GM11168 (cell line): ENCODE results near the gene PEX1.
"Not testable (repeated sequence)": the region's sequence is repeated elsewhere in the genome, so short reads cannot be mapped to it uniquely, and the experiment has no call there.

Source experiments
- in situ Hi-C: fragments of 300-500 bp; cut with MboI; formaldehyde crosslinking; loops from one replicate; pipeline ENCODE4 v1.12.0; 2022; ENCODE audit warnings: low sequenced_read_pairs; ENCODE audit not compliant: unreplicated experiment

Gene PEX1

DNA sequence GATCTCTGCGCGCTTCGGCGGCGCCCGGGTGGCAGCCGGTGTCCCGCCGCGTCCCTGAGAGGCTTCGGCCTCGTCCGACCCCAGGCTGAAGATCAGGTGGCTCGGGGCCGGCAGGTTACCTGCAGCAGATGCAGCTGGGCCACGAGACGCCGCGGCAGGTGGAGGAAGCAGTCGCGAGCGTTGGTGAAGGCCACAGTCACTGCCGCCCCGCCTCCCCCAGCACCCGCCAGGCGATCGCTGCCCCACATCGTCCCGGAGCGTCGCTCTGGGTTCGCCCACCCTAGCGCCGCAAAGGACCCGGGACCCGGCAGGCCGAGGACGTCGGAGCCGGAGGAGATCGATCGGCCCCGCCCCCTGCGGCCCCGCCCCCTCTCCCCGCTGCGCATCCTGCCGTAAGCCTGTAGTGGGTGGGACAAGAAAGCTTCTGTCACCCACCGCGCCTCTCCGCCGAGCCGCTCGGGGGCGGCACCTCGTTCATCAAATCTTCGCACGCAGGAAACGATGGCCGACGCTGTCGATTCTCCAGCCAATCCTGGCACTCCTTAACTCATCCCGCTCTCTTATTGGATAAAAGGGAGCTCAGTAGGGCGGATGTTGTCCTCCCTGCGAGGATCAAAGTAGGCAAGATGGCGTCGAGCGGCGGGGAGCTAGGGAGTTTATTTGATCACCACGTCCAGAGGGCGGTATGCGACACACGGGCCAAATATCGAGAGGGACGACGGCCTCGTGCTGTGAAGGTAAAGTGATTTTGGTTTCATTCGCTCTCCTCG, at the start of gene PEX1, which contains the start of gene RBM48:
Gene PEX1 (minus strand): TSS at position 333 of the 770 bp plus-strand sequence. CDS start 85 bp downstream, at position 248.
Gene RBM48 (plus strand): TSS at position 608 of the 770 bp plus-strand sequence. CDS start 19 bp downstream, at position 627.
- in situ Hi-C loops, result no loop called here

DNA sequence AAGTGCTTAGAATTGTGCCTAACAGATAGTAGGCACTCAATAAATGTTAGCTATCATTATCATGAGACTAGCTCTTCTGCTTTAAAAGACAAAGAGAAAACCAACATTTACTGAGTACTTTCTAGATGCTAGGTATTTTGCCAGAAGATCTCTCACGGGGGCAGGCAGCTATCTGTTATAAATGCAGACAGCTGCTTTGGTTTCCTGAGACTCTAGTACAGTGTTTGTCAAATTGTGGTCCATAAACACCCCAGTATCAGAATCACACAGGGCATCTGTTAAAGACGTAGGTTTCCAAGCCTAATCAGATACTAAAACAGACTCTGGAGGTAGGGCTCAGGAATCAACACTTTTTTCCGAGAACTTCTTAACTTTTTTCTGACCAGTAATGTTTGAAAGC, 48.0 kb upstream of the PEX1 start:
- in situ Hi-C loops, result no loop called here

DNA sequence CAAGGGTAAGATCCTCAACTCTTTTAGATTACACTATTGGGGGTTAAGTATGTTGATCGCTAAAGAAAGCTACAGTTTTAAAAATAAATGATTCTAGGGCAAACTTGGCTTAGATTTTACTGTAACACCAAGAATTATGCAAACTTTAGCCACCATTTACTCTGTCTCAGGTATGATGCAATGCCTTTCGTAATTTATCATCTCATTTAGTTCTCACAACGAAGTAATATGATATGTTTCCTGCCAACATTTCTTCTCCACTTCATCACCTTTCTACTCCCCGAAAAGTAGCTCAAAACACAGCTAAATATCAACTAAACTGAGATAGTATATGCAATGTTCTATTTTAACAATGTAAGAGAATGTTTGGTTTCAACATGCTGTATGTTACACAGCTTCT, 40.8 kb upstream of the PEX1 start:
- in situ Hi-C loops, result no loop called here

GRCh38 chr7:92567460-92567859, 39.1 kb upstream of the PEX1 start:
- in situ Hi-C loops, result no loop called here

DNA sequence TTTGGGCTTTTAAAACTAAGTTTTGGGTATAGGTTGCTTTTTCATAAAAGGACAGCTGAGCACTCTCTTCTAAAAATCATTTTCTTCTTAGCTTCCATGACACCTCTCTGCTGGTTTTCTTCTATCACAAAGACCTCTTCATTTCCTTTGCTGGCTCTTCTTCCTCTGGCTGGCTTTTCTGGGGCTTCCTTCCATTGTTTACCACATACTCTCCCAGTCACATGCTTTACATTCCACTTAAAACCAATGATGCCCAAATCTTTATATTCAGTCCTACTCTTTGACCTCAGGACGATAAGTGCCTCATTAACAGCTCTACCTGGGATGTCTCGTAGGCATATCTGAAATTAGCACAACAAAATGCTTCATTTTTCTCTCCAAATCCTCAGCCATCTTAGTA, 35.0 kb upstream of the PEX1 start:
- in situ Hi-C loops, result no loop called here

- in situ Hi-C loops, result no loop called here
Observed at GRCh38 chr7:92560602-92561001, 32.3 kb upstream of the PEX1 start.

DNA sequence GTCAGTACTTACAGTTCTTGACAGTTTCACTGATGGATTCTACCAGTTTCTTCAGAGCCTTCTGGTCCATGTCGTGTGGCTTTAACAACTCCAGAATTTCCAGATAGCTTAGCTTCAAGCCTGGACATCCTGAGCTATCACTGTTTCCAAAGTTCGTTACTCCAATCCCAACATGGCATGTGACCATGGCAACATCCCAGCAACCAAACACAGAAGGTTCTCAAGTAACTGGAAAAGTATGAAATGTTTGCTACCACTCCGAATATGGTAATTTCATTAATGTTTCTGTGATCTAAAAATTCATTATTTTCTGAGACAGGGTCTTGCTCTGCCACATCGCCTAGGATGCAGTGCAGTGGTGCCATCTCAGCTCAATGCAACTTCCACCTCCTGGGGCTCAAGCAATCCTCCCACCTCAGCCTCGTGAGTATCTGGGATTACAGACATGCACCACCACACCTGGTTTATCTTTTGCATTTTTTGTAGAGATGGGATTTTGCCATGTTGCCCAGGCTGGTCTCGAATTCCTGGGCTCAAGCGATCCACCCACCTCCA, 29.6 kb upstream of the PEX1 start:
- in situ Hi-C loops, result no loop called here

DNA sequence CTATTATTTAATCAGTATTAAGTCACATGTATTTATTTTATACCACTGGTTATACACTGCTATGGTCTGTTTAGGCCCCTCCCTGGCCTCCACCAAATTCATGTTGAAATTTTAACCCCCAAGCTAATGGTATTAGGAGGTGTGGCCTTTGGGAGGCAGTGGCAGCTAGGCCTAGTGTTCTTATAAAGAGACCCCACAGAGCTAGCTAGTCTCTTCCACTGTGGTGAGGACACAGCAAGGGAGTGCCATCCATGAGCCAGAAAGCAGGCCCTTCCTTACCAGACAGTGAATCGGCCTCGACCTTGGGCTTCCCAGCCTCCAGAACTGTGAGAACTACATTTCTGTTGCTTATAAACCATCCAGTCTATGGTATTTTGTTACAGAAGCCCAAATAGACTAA, 28.9 kb upstream of the PEX1 start:
- in situ Hi-C loops, result no loop called here

DNA sequence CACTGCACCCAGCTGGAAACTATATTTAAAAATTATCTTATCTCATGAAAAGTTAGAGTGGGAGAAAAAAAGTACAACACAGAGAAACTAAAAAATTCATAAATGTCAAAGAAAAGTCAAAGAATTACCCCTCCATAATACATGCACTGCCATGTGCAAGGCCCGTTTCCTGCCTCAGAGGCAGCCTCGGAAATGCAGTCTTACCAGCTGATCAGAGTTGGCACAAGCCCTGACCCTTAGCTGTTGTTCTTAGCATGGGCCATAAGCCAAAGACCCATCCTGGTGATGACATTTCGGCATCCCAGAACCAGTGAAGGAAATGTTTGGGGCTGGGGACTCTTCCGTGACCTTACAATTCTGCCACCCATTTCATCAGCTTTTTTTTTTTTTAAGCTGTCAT, 21.9 kb upstream of the PEX1 start:
- in situ Hi-C loops, result no loop called here

GRCh38 chr7:92547579-92547978, 19.3 kb upstream of the PEX1 start:
- in situ Hi-C loops, result no loop called here

DNA sequence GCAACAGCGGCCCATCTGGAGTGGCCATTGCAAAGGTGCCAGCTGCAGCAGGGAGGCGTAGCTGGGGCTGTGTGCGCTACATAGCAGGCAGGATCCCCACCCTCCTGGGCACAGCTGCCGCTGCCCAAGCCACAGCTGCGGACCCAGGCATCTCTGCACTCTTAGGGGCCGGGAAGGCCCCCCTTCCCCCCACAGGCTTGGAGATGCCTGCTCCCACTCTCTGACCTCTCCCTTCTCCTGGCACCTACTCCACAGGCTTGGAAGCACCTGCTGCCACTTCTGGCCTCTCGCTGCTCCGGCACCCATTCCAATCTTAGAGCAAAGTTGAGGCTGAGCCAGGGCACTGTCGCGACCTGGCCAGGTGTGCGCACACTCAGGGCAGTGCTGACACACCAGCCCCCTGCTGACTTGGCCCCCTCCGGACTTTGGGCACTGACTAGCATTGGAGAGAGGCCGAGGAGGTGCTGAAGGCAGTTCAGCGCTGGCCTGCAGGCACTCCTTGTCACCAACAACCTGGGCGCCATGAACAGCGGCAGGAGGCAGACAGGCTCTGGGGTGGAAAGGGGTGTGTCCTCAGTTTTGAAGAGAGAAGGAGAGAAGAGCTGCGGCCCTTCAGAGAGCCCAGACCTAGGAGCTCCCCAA, 18.7 kb upstream of the PEX1 start:
- in situ Hi-C loops, result no loop called here

DNA sequence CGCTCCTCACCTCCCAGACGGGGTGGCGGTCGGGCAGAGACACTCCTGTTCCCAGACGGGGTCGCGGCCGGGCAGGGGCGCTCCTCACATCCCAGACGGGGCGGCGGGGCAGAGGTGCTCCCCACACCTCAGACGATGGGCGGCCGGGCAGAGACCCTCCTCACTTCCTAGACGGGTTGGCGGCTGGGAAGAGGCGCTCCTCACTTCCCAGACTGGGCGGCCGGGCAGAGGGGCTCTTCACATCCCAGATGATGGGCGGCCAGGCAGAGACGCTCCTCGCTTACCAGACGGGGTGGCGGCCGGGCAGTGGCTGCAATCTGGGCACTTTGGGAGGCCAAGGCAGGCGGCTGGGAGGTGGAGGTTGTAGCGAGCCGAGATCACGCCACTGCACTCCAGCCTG, 16.8 kb upstream of the PEX1 start:
- in situ Hi-C loops, result not testable (repeated sequence)

DNA sequence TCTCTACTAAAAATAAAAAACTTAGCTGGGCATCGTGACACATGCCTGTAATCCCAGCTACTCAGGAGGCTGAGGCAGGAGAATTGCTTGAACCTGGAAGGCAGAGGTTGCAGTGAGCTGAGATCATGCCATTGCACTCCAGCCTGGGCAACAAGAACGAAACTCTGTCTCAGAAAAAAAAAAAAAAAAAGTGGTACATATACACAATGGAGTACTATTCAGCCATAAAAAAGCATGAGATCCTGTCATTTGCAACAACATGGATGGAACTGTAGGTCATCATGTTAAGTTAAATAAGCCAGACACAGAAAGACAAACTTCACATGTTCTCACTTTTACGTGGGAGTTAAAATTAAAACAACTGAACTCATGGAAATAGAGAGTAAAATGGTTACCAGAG, 15.2 kb upstream of the PEX1 start:
- in situ Hi-C loops, result not testable (repeated sequence)

DNA sequence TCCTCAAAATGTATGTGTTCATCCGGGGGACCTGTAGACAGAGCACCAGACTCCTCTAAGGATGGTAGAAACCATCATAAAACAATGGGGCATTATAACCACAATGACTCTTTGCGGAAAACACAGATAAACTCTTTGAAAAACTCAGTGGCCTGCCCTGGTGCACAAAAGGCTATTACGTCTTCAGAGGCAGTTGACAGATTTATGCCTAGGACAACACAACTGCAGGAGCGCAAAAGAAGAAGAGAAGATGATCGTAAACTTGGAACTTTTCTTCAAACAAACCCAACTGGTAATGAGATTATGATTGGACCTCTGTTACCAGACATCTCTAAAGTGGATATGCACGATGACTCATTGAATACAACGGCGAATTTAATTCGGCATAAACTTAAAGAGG, 6.3 kb upstream of the PEX1 start:
- in situ Hi-C loops, result no loop called here

GRCh38 chr7:92528958-92529264, 591 bp upstream of the PEX1 start:
- in situ Hi-C loops, result no loop called here

- in situ Hi-C loops, result no loop called here
Observed at GRCh38 chr7:92527300-92528187, 776 bp downstream of the PEX1 start.

- in situ Hi-C loops, result no loop called here
Observed at GRCh38 chr7:92523110-92523509, 5.2 kb downstream of the PEX1 start.

- in situ Hi-C loops, result no loop called here
Observed at GRCh38 chr7:92520024-92520423, 8.3 kb downstream of the PEX1 start.

DNA sequence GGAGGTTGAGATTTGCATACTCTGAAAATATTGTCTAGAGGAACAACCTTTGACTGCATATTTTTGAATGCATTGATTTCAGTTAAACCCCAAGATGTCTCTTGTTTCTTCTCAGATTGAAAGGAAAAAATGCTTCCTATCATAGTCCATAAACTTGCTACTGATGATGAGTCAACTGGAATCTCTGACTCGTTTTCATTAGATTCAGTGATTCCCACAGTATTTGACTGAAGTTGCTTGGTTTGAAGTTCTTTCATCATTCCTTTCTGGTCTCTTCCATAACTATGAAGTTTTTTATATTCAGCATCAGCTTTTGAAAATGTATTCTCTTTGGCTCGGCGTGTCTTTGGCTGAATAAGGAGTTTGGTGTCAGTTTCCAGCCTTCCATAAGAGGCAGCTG, 10.7 kb downstream of the PEX1 start:
- in situ Hi-C loops, result no loop called here

DNA sequence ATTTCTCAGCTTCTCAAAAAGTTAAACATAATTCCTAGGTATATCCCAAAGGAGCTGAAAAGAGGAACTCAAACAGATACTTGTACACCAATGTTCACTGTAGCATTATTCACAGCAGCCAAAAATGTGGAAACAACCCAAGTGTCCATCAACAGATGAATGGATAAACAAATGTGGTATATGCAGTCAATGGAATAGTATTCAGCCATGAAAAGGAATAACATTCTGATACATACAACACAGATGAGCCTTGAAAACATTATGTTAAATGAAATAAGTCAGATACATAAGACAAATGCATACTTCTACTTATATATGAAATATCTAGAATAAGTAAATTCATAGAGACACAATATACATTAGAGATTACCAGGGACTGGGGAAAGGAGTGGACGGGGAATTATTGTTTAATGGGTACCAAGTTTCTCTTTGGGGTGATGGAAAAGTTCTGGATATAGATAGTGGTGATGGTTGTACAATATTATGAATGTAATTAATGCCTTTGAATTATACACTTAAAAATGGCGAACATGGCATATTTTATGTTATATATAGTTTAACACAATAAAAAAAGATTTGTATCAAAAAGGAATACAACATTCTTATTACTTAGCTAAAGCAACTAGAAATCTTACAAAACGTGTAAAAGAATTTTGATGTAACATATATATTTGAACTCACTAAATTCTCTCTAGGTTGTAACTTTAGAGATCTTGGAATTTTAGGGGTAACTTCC, 15.0 kb downstream of the PEX1 start:
- in situ Hi-C loops, result no loop called here
